ENCODE data around the gene TWIST2.

The TWIST2 gene

DNA sequence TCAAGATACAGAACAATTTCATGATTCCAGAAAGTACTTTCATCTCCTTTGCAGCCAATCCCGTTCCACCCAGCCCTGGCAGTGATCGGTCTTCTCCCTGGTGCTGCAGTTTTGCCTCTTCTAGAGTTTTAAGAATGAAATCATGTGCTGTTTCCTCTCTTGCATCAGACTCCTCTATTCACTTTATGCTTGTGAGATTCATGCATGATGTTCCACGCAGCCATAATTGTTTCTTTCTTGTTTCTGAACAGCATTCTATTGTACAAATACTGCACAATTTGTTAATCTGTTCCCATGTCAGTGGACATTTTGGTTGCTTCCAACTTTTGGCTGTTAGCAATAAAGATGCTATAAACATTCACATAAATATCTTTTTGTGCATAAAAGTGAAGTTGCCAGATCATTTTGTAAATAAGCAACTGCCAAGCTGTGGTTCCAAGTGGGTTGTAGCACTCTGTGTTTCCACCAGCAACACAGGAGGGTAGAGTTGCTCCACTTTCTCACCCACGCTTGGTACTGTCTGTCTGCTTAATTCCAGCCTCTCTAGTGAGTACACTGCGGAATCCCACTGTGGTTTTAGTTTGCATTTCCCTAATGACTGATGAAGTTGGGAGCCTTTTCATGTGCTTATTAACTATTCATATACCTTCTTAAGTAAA, 104.5 kb downstream of the TWIST2 start:
- no peak for DNase-seq (ENCODE audit: low spot score)

DNA sequence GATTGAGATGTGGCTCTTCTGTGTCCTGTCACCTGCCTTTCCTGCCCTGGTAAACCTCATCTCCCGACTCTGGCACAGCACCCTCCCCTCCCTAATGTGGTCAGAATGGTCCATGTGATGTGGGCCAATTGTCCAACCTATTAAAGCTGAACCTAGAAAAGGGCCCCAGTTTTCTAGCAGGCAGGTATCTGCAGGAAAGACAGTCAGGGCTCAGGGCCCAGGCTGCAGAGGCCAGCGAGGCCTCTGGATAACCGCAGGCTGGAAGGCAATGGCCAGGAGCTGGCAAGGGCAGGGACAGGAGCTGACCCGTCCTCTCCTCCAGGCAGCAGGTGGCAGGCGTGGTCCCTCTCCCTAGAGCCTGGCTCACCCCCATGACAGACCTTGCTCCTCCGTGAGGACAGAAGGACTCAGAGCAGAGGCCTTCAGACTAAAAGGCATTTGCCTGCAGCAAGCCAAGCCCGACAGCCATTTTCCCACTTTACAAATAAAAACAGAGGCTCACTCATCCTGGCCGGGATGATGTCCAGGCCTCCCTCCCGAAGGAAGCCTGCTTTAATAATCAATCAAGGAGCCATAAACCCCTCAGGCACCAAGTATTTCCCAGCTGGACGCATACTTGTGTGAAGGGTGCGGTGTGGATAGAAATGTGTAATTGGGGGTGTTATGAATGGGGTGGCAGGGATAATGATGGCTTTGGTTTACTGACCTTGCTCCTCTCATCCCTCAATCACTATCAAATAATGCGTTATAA, 107.1 kb downstream of the TWIST2 start:
- no peak for DNase-seq (ENCODE audit: low spot score)

DNA sequence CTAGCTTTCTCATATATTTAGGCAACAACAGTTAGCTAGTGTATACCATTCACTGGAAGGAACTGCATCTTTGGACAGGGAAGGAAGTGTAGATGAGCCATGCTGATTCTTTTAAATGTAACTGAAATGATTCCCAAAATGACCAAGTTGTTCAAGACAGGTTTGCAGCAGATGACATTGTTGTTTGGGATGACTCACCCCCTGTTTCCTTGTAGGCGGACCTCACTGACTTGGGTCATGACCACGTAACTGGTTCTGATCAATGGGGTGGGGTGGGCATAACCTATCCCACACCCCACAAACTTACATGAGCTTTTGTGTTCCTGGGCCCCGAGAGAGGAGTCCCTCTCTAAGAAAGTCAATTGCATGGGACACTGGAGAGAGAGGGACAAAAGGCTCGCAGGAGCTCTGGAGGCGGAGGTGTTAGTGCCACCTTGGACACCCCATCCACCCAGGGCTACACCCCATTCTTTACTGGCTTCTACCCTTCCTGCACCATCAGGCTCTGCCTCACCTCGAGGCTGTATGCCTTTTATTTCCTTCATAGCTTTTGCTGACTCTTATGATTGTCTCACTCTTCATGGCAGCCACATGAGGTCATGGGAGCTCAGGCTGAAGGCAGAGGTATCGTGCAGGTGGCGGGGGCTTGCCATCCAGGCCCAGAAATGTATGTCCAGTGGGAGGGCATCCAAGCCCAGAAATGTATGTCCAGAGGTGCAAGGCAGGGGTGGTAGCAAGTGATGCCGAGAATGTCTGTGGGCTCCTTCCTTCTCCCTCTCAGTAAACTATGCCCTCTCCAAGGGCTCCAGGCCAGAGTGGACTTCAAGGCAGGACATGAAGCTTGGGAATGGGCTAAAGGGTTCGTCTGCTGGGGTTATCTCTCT, 108.0 kb downstream of the TWIST2 start:
- no peak for DNase-seq (ENCODE audit: low spot score)

DNA sequence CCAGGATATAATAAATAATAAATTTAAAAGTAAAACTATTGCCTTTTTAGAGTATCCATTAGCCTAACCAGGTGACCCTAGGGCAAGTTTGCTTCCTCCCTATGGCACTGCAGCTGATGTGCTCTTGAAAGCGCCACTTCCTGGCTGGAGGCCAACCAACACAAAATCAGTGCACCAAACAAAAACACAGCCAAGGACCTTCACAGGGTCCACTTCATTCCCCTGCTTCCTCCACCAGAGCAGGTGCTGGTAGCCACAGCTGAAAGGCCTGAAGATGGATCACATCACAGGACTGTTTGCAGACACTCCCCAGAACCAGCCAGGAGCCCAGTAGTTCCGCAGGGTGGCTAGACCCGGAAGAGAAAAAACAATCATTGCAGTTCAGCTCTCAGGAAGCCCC, 108.8 kb downstream of the TWIST2 start:
- DNase-seq (ENCODE audit: low spot score), result no peak
